ENCODE measurements around the gene FCN1.
"Not testable (repeated sequence)": the region's sequence is repeated elsewhere in the genome, so short reads cannot be mapped to it uniquely, and the experiment has no call there.

The FCN1 gene

DNA sequence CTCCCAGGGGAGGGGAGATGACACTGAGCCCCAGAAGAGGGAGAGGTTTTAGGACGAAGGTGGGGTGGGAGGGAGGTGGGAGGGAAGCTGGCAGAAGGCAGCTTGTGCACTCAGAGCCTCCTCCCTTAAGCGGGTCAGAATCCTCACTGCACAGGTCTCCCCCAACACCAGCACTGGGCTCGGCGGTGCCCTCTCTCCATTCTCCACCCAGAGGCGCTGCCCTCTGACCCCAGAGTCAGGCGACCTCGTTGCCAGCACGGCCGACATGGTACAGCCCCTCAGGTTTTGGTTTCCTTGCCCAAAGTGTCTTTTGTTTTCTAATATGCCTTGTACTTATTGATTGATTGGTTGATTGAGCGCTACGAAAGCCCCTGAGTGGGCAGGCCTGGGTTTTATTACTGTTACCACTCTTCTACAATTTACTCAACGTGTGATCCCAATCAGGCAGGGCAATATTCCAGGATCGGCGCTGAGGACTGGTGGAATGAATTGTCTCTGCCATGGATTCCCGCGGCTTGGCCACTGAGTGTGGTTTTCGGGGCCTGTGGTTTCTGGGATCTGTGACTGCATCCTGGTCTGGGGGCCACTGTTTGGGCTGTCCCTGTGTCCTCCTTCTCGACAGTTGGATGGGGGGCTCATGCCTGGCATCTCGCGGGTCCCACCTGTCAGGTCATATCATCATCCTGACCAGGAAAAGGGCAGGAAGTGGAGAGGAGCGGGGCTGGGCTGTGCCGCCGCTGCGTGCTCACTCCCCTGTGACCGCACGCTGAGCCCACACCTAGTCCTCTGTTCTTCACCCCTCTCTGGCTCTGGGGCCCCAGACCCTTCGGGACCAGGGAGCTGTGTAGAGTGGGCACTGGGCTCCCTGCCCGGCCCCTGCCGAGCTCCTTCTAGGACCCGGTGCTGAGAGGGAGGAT, 46.7 kb downstream of the FCN1 start:
- ATAC-seq: no peak

DNA sequence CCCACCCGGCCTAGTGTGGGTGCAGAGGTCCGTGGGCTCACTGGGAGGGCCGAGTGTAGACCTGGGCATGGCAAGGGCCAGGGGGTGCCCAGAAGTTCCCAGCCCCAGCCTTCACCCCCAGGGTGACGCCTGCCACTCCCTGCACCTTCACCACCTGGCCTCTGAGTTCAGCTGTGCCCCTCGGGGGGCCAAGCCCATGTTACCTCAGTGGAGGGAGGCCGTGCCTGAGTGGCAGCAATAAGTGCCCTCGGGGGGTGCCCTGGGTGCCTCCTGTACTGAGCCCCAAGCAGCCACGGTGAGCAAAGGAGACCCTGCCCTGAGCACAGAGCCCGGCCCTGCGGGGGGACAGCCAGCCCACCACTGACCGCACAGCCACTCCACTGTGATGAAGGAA, 47.4 kb downstream of the FCN1 start:
- ATAC-seq: no peak

- no peak for ATAC-seq
These were observed 48.0 kb downstream of the FCN1 start for GRCh38 chr9:134869554-134870300.

GRCh38 chr9:134868751-134869553, 48.8 kb downstream of the FCN1 start:
- ATAC-seq: no peak

DNA sequence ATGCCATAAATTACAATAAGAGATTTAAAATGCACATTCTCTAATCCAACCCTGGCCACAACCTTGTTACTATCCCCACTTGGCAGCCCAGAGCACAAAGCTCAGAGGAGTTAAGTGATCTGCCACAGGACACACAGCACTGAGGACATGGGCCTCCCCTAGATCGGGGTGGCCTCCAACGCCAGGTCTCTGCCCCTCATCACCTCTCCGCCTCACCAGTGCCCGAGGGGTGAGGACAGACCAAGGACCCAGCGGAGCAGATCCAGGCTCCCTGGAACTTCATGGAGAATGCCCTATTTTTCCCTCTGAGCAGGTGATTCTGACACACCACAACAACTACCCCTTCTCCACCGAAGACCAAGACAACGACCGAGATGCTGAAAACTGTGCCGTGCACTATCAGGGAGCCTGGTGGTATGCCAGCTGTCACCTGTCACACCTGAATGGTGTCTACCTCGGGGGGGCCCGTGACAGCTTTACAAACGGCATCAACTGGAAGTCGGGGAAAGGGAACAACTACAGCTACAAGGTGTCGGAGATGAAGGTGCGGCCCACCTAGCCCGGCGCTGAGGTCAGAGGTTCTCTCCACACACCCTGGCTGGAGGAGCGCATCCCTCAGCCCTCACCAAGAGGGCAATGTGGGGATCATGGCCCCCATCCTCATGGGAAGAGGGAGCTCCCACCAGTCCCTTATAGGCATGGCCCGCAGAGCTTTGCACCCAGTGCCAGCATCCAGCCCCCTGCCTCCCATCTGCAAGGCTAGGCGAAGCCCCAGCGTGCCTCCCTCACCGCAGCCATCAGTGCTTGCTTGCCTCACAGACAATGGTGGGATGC, 49.6 kb downstream of the FCN1 start:
- no peak for ATAC-seq

DNA sequence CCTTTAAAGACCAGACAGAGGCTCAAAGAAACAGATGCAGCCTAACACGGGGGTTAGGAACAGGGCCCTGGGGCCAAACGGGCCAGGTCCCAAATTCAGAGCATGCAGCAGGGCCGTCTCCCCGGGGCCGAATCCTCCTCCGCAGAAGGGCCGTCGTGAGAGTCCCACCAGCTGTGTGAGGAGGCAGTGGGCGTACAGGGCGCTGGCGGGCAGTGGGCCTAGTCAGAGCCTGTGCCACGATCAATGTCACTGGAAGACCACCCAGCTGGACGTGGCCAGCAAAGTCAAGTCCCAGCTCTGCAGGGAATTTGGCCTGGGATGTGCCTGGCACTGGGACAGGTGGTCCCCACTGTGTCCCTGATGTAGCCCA, 52.9 kb downstream of the FCN1 start:
- ATAC-seq: no peak

GRCh38 chr9:134863941-134864820, 53.5 kb downstream of the FCN1 start:
- ATAC-seq: no peak

- no peak for ATAC-seq
These were observed 54.3 kb downstream of the FCN1 start for GRCh38 chr9:134863306-134863902.

- no peak for ATAC-seq
These were observed 55.9 kb downstream of the FCN1 start for GRCh38 chr9:134861595-134862334.

DNA sequence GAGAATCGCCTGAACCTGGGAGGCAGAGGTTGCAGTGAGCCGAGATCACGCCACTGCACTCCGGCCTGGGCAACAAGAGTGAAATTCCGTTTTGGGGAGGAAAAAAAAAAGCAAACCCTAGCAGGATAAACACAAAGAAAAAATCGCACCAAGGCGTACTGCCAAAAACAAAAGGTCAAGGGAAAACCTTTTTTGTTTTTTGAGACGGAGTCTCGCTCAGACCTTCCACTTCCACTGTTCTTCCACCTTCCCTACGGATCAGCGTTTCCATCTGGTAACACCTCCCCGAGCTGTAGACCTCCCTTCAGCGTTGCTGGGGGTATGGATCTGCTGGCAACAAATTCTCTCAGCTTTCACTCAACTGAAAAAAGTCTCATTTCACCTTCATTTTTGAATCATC, 57.2 kb downstream of the FCN1 start:
- ATAC-seq: no peak

- peak; percentile 86 to 90 for ATAC-seq
These were observed 59.5 kb downstream of the FCN1 start for GRCh38 chr9:134858051-134858841.

- ATAC-seq: not testable (repeated sequence)
These were observed 60.3 kb downstream of the FCN1 start for GRCh38 chr9:134857451-134857850.

- no peak for ATAC-seq
These were observed 61.8 kb downstream of the FCN1 start for GRCh38 chr9:134855900-134856377.

Data from activated CD4-positive, CD25-positive, alpha-beta regulatory T cell treated with anti-CD3 and anti-CD28 coated beads, Interleukin-2, amount 50 U/mL, for 24 hours (primary cell).